IMR-90 (cell line): ENCODE data around the gene F12. TPM values are rescaled to one million over a fixed set of nuclear protein-coding genes. Genes with fewer than 3 reads are reported as not detected.
"Not testable (repeated sequence)": the region's sequence is repeated elsewhere in the genome, so short reads cannot be mapped to it uniquely, and the experiment has no call there.

Experiments used
- ATAC-seq: fragments of 200-7000 bp; cut with Tn5 transposase; 2 replicates; pipeline ENCODE4 v1.9.1; 2020; ENCODE audit warnings: low read depth, mild to moderate bottlenecking, moderate library complexity
- BruUV-seq: library from RNA; stranded (reverse); fragments of 400-500 nt; replicated peaks from 2 replicates; lab custom pipeline; 2021; lab: Mats Ljungman, UMichigan
- CTCF ChIA-PET: fragments of 300-600 bp; formaldehyde crosslinking; extraction: SDS; loops from one replicate; lab custom pipeline; 2021; ENCODE audit warnings: antibody characterized with exemption; lab: Yijun Ruan, JAX
- POLR2A ChIA-PET: fragments of 300-600 bp; sonication (Branson Sonifier 250); formaldehyde crosslinking; loops from one replicate; lab custom pipeline; 2022; ENCODE audit warnings: antibody characterized with exemption; ENCODE audit not compliant: unreplicated experiment; lab: Charles Lee
- DNase-seq: peaks from one replicate; pipeline ENCODE4 v3.0.0; 2013
- H2AFZ ChIP-seq: replicated peaks from 2 replicates; pipeline ENCODE3; 2013; ENCODE audit warnings: low read length, mild to moderate bottlenecking; ENCODE audit not compliant: poor library complexity
- H2AK5ac ChIP-seq: 2 replicates; pipeline ENCODE4 v1.6.1; 2013; ENCODE audit warnings: low read depth, low read length, inconsistent platforms
- H2AK9ac ChIP-seq: replicated peaks from 2 replicates; pipeline ENCODE3; 2013; ENCODE audit warnings: mild to moderate bottlenecking, low read depth, low read length, moderate library complexity; ENCODE audit not compliant: poor library complexity
- H2BK120ac ChIP-seq: 2 replicates; pipeline ENCODE4 v1.6.1; 2013; ENCODE audit warnings: low read depth, low read length, inconsistent platforms
- H2BK15ac ChIP-seq: 3 replicates; pipeline ENCODE4 v1.6.1; 2013; ENCODE audit warnings: low read depth, low read length, inconsistent platforms
- H2BK20ac ChIP-seq: 2 replicates; pipeline ENCODE4 v1.6.1; 2013; ENCODE audit warnings: low read depth, mild to moderate bottlenecking, inconsistent platforms, low read length, moderate library complexity
- H2BK5ac ChIP-seq: 2 replicates; pipeline ENCODE4 v1.6.1; 2013; ENCODE audit warnings: mild to moderate bottlenecking, low read depth, low read length, inconsistent platforms; ENCODE audit not compliant: poor library complexity, severe bottlenecking
- H3K14ac ChIP-seq: replicated peaks from 2 replicates; pipeline ENCODE4 v1.6.1; 2013; ENCODE audit warnings: low read depth, low read length, inconsistent platforms
- H3K18ac ChIP-seq: 2 replicates; pipeline ENCODE4 v1.6.1; 2013; ENCODE audit warnings: low read depth, low read length, control low read depth
- H3K23ac ChIP-seq: 2 replicates; pipeline ENCODE4 v1.6.1; 2013; ENCODE audit warnings: low read depth, low read length, inconsistent platforms
- H3K27ac ChIP-seq: 2 replicates; pipeline ENCODE4 v1.5.1; 2013; ENCODE audit warnings: mild to moderate bottlenecking, control low read depth, low read length; ENCODE audit not compliant: insufficient read depth
- H3K27me3 ChIP-seq: 2 replicates; pipeline ENCODE4 v1.6.1; 2013; ENCODE audit warnings: low read length; ENCODE audit not compliant: control insufficient read depth, insufficient read depth
- H3K36me3 ChIP-seq: 2 replicates; pipeline ENCODE4 v1.6.1; 2013; ENCODE audit warnings: low read length, mixed read lengths; ENCODE audit not compliant: control insufficient read depth, insufficient read depth
- H3K4ac ChIP-seq: 2 replicates; pipeline ENCODE4 v1.6.1; 2013; ENCODE audit warnings: low read depth, low read length, inconsistent platforms
- H3K4me1 ChIP-seq: 2 replicates; pipeline ENCODE4 v1.6.1; 2013; ENCODE audit warnings: low read length, mixed read lengths; ENCODE audit not compliant: control insufficient read depth, insufficient read depth
- H3K4me2 ChIP-seq: 2 replicates; pipeline ENCODE4 v1.6.1; 2013; ENCODE audit warnings: low read depth, mild to moderate bottlenecking, control low read depth, low read length, moderate library complexity
- H3K4me3 ChIP-seq: 2 replicates; pipeline ENCODE4 v1.5.1; 2013; ENCODE audit warnings: low read depth, mild to moderate bottlenecking, control low read depth, low read length, moderate library complexity; ENCODE audit not compliant: insufficient read depth
- H3K56ac ChIP-seq: 2 replicates; pipeline ENCODE4 v1.6.1; 2013; ENCODE audit warnings: low read length, inconsistent platforms; ENCODE audit not compliant: insufficient read depth; ENCODE audit errors: extremely low read depth
- H3K79me1 ChIP-seq, 2 experiments: 2 replicates each; pipeline ENCODE4 v1.6.1; 2013; ENCODE audit warnings: low read length in 2 of 2, inconsistent platforms in 1 of 2, low read depth in 1 of 2
- H3K9ac ChIP-seq: 2 replicates; pipeline ENCODE4 v1.6.1; 2013; ENCODE audit warnings: low read depth, low read length, control low read depth
- H3K9me1 ChIP-seq: 2 replicates; pipeline ENCODE4 v1.6.1; 2013; ENCODE audit warnings: low read length, inconsistent platforms; ENCODE audit not compliant: insufficient read depth
- H3K9me3 ChIP-seq: 2 replicates; pipeline ENCODE4 v1.6.1; 2013; ENCODE audit warnings: low read length; ENCODE audit not compliant: control insufficient read depth, insufficient read depth
- H4K20me1 ChIP-seq: 2 replicates; pipeline ENCODE4 v1.6.1; 2013; ENCODE audit warnings: low read length, inconsistent platforms; ENCODE audit not compliant: insufficient read depth
- H4K5ac ChIP-seq: 2 replicates; pipeline ENCODE4 v1.6.1; 2013; ENCODE audit warnings: mild to moderate bottlenecking, low read depth, low read length, control low read depth
- H4K8ac ChIP-seq, 2 experiments: 2 replicates each; pipeline ENCODE4 v1.6.1; 2013; ENCODE audit warnings: low read depth in 2 of 2, low read length in 2 of 2, control low read depth in 1 of 2, inconsistent platforms in 1 of 2
- H4K91ac ChIP-seq: 2 replicates; pipeline ENCODE4 v1.6.1; 2013; ENCODE audit warnings: low read depth, low read length, inconsistent platforms; ENCODE audit not compliant: insufficient read depth
- WGBS, 2 experiments: methylation state at CpG; one replicate each; pipeline versions ENCODE4 v1.1.5 to v1.1.7; 2013; ENCODE audit warnings: missing lambda C conversion rate in 2 of 2; ENCODE audit not compliant: insufficient read length in 1 of 2; ENCODE audit errors: extremely low coverage in 2 of 2; 5-methylcytosine and 5-hydroxymethylcytosine counted together
- dilution Hi-C: fragments of 300-500 bp; cut with HindIII; formaldehyde crosslinking; loops from one replicate; pipeline ENCODE4 v1.14.3; 2018; ENCODE audit warnings: low sequenced_read_pairs; ENCODE audit not compliant: unreplicated experiment
- in situ Hi-C: fragments of 300-500 bp; cut with MboI; formaldehyde crosslinking; loops from 3 replicates; pipeline ENCODE4 v1.14.3; 2019; ENCODE audit warnings: low sequenced_read_pairs, inconsistent platforms, mixed read lengths
- intact Hi-C: fragments of 100-400 bp; cut with micrococcal nuclease; formaldehyde crosslinking; loops from 2 replicates; pipeline ENCODE4 v1.10.0; 2022
- polyA plus RNA-seq, 3 experiments: library from polyadenylated mRNA; depleted of rRNA; stranded (reverse); fragments of >200 nt; gene quantifications; 2 replicates each; pipeline ENCODE4 v1.2.3, GENCODE V29; 2012; ENCODE audit warnings: low replicate concordance in 1 of 3
- total RNA-seq: library from RNA; depleted of rRNA; stranded (reverse); fragments of >200 nt; gene quantifications from 2 replicates; pipeline ENCODE4 v1.2.3, GENCODE V29; 2012

F12 gene
- total and polyA plus RNA-seq, 2 of the 4 experiments (the other 2 are of a cell fraction): 0.36 to 1.2 TPM

DNA sequence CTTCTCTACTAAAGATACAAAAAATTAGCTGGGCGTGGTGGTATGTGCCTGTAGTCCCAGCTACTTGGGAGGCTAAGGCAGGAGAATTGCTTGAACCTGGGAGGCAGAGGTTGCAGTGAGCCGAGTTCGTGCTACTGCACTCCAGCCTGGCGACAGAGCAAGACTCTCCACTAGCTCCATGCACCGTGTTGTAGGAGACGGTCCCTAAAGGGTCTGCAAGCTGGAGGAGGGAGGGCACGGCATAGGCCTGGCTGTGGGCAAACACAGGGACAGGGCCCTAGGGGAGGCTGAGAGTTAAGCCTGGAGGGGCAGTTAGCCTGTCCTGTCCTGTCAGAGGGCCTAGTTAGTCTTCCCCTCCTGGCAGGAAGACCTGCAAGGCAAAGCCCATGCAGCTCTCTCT lies 48.6 kb downstream of the F12 start:
- H2BK120ac ChIP-seq, H3K9ac ChIP-seq, H4K20me1 ChIP-seq, BruUV-seq, CTCF ChIA-PET, H3K56ac ChIP-seq, H3K36me3 ChIP-seq, DNase-seq, dilution Hi-C loops, H3K4ac ChIP-seq, in situ Hi-C loops, H3K18ac ChIP-seq, H3K9me3 ChIP-seq, H3K79me1 ChIP-seq, H3K14ac ChIP-seq, H3K4me1 ChIP-seq, H3K27ac ChIP-seq, H3K9me1 ChIP-seq, H2AK5ac ChIP-seq, H3K4me2 ChIP-seq, ATAC-seq, H4K91ac ChIP-seq, H2BK15ac ChIP-seq, intact Hi-C loops, H2BK5ac ChIP-seq, H4K5ac ChIP-seq, H4K8ac ChIP-seq, H3K4me3 ChIP-seq, H3K23ac ChIP-seq, H2AFZ ChIP-seq, H2AK9ac ChIP-seq, H2BK20ac ChIP-seq: not testable (repeated sequence)
- H3K27me3 ChIP-seq: peaks cover 25% of the 10 kb centered on the region
- no CpG with 5 or more reads among the region's 7 CpGs for WGBS, 2 experiments
- POLR2A ChIA-PET: interaction anchor here (1.4 kb wide), 1 partner anchor 9 kb away, joined by 4 read pairs; no protein-coding TSS in a partner anchor
